Activated CD8-positive, alpha-beta T cell treated with anti-CD3 and anti-CD28 coated beads, Interleukin-2, amount 10 ng/mL, durations not matched to agents 7 days and 5 days (primary cell): Measurements from ENCODE around the gene MYH11. TPM values are rescaled to one million over a fixed set of nuclear protein-coding genes. Genes with fewer than 3 reads are reported as not detected.

Experiments
- ATAC-seq: fragments of 150-1000 bp; cut with Tn5 transposase; one replicate; pipeline ENCODE4 v1.10.0; 2021; ENCODE audit warnings: moderate library complexity
- CTCF ChIA-PET: fragments of 350-600 bp; sonication (Branson Sonifier 250); formaldehyde crosslinking; loops from one replicate; lab custom pipeline; 2021; ENCODE audit warnings: antibody characterized with exemption; lab: Charles Lee
- POLR2A ChIA-PET: fragments of 350-600 bp; sonication (Branson Sonifier 250); formaldehyde crosslinking; loops from one replicate; lab custom pipeline; 2021; ENCODE audit warnings: antibody characterized with exemption; lab: Charles Lee
- DNase-seq: peaks from one replicate; pipeline ENCODE4 v3.0.0-alpha.2; 2020
- H3K27ac Mint-ChIP-seq: one replicate; pipeline ENCODE4 v1.8.0; 2021; ENCODE audit warnings: mild to moderate bottlenecking, mixed read lengths
- H3K27me3 Mint-ChIP-seq: one replicate; pipeline ENCODE4 v1.8.0; 2021; ENCODE audit warnings: low read depth, mixed read lengths
- H3K36me3 Mint-ChIP-seq: one replicate; pipeline ENCODE4 v1.8.0; 2021; ENCODE audit warnings: low read depth, mixed read lengths
- H3K4me1 Mint-ChIP-seq: one replicate; pipeline ENCODE4 v1.8.0; 2021; ENCODE audit warnings: low read depth, mixed read lengths
- H3K4me3 Mint-ChIP-seq: one replicate; pipeline ENCODE4 v1.8.0; 2021; ENCODE audit warnings: mild to moderate bottlenecking, mixed read lengths
- H3K9me3 Mint-ChIP-seq: one replicate; pipeline ENCODE4 v1.8.0; 2022; ENCODE audit warnings: mixed read lengths; ENCODE audit not compliant: insufficient read depth
- total RNA-seq, 2 experiments: library from RNA; stranded (reverse); gene quantifications; one replicate each; pipeline ENCODE4 v1.2.3, GENCODE V29; 2021

The MYH11 gene
- total RNA-seq, 2 experiments from 2014 or later, result not detected

GRCh38 chr16:15721018-15721417, 135.8 kb downstream of the MYH11 start:
- ATAC-seq, result no peak
- Mint-ChIP-seq H3K4me1 (no peaks in the 10 kb centered on the region), H3K27me3 (no peaks in the 10 kb centered on the region), H3K36me3 (peaks cover 48% of the 10 kb centered on the region), H3K27ac (no peak overlapping the region), H3K9me3 (no peaks in the 10 kb centered on the region), H3K4me3 (no peak overlapping the region)
- ChIA-PET POLR2A (interaction anchor here (1.2 kb wide), 1 partner anchor 88 kb away, joined by 3 read pairs; no protein-coding TSS in a partner anchor), CTCF (no interaction called here)
- no peak for DNase-seq

- DNase-seq (no peak), ATAC-seq (no peak)
- Mint-ChIP-seq H3K4me1 (no peaks in the 10 kb centered on the region), H3K27ac (no peak overlapping the region), H3K27me3 (no peaks in the 10 kb centered on the region), H3K36me3 (peaks cover 38% of the 10 kb centered on the region), H3K9me3 (no peaks in the 10 kb centered on the region), H3K4me3 (no peak overlapping the region)
- ChIA-PET POLR2A (no interaction called here), CTCF (interaction anchor here (1.5 kb wide), 1 partner anchor 12 kb away, joined by 5 read pairs; no protein-coding TSS in a partner anchor)
These were observed 140.0 kb downstream of the MYH11 start for GRCh38 chr16:15716694-15717447.

- H3K36me3 Mint-ChIP-seq, result peaks cover 26% of the 10 kb centered on the region
- no peaks in the 10 kb centered on the region for H3K4me1 Mint-ChIP-seq
- no peak for DNase-seq
- no peak overlapping the region for H3K4me3 Mint-ChIP-seq
- ATAC-seq, result no peak
- no peak overlapping the region for H3K27ac Mint-ChIP-seq
- no peaks in the 10 kb centered on the region for H3K27me3 Mint-ChIP-seq
- H3K9me3 Mint-ChIP-seq, result no peaks in the 10 kb centered on the region
- POLR2A ChIA-PET, result no interaction called here
- CTCF ChIA-PET, result no interaction called here
These were observed 141.6 kb downstream of the MYH11 start for GRCh38 chr16:15715221-15715620.

- POLR2A ChIA-PET, result no interaction called here
- Mint-ChIP-seq H3K36me3 (peaks cover 24% of the 10 kb centered on the region), H3K4me3 (no peak overlapping the region), H3K4me1 (no peaks in the 10 kb centered on the region), H3K27ac (no peak overlapping the region), H3K27me3 (no peaks in the 10 kb centered on the region), H3K9me3 (no peaks in the 10 kb centered on the region)
- ATAC-seq (no peak), DNase-seq (no peak)
- CTCF ChIA-PET, result interaction anchor here (1.2 to 1.6 kb wide), 2 partner anchors 10 to 40 kb away, joined by 3 to 5 read pairs; no protein-coding TSS in a partner anchor
These were observed 142.2 kb downstream of the MYH11 start for GRCh38 chr16:15714393-15715172.

- CTCF ChIA-PET, result no interaction called here
- H3K27me3 Mint-ChIP-seq, result no peaks in the 10 kb centered on the region
- no peak for ATAC-seq
These were observed 147.8 kb downstream of the MYH11 start for GRCh38 chr16:15708997-15709396.

GRCh38 chr16:15708096-15708495, 148.7 kb downstream of the MYH11 start:
- no peaks in the 10 kb centered on the region for H3K9me3 Mint-ChIP-seq
- POLR2A ChIA-PET, result no interaction called here
- ATAC-seq (no peak), DNase-seq (no peak)
- H3K27me3 Mint-ChIP-seq, result no peaks in the 10 kb centered on the region
- H3K4me3 Mint-ChIP-seq, result no peak overlapping the region
- peaks cover 14% of the 10 kb centered on the region for H3K4me1 Mint-ChIP-seq
- H3K36me3 Mint-ChIP-seq, result peaks cover 34% of the 10 kb centered on the region
- CTCF ChIA-PET, result interaction anchor here (1.0 kb wide), 1 partner anchor 280 kb away, joined by 3 read pairs; no protein-coding TSS in a partner anchor
- H3K27ac Mint-ChIP-seq, result no peak overlapping the region

More at GRCh38 chr16:15708997-15709396, 147.8 kb downstream of the MYH11 start:
- no peak overlapping the region for H3K27ac Mint-ChIP-seq
- no peak overlapping the region for H3K4me3 Mint-ChIP-seq
- no peaks in the 10 kb centered on the region for H3K9me3 Mint-ChIP-seq
- POLR2A ChIA-PET, result no interaction called here
- H3K4me1 Mint-ChIP-seq, result peaks cover 6% of the 10 kb centered on the region
- peaks cover 32% of the 10 kb centered on the region for H3K36me3 Mint-ChIP-seq
- DNase-seq, result no peak

- peaks cover 20% of the 10 kb centered on the region for H3K4me1 Mint-ChIP-seq
- DNase-seq, result no peak
- no peaks in the 10 kb centered on the region for H3K9me3 Mint-ChIP-seq
- POLR2A ChIA-PET, result interaction anchor here (1.1 kb wide), 1 partner anchor 65 kb away, joined by 5 read pairs; the partner anchor contains the start of gene MARF1
- CTCF ChIA-PET, result no interaction called here
- ATAC-seq, result no peak
- peaks cover 37% of the 10 kb centered on the region for H3K36me3 Mint-ChIP-seq
- no peak overlapping the region for H3K4me3 Mint-ChIP-seq
- no peak overlapping the region for H3K27ac Mint-ChIP-seq
- no peaks in the 10 kb centered on the region for H3K27me3 Mint-ChIP-seq
These were observed 149.5 kb downstream of the MYH11 start for GRCh38 chr16:15707332-15707731.

GRCh38 chr16:15705064-15705565, 151.7 kb downstream of the MYH11 start:
- H3K4me1 Mint-ChIP-seq, result peaks cover 20% of the 10 kb centered on the region
- peaks cover 52% of the 10 kb centered on the region for H3K36me3 Mint-ChIP-seq
- H3K9me3 Mint-ChIP-seq, result no peaks in the 10 kb centered on the region
- ATAC-seq, result no peak
- no peak for DNase-seq
- H3K27ac Mint-ChIP-seq, result no peak overlapping the region
- no peaks in the 10 kb centered on the region for H3K27me3 Mint-ChIP-seq
- ChIA-PET CTCF (interaction anchor here (0.5 to 2.2 kb wide), 17 partner anchors 9 to 1155 kb away, joined by 3 to 8 read pairs (median 4); partner anchors contain the start of gene MARF1), POLR2A (no interaction called here)
- H3K4me3 Mint-ChIP-seq, result no peak overlapping the region

- ChIA-PET CTCF (interaction anchor here (0.5 to 2.2 kb wide), 18 partner anchors 9 to 1154 kb away, joined by 3 to 8 read pairs (median 4); partner anchors contain the start of gene MARF1), POLR2A (no interaction called here)
- no peak overlapping the region for H3K27ac Mint-ChIP-seq
- no peak overlapping the region for H3K4me3 Mint-ChIP-seq
- H3K36me3 Mint-ChIP-seq, result peaks cover 54% of the 10 kb centered on the region
- H3K4me1 Mint-ChIP-seq, result peaks cover 20% of the 10 kb centered on the region
- DNase-seq (peak; percentile 82), ATAC-seq (peak; percentile 69)
- H3K9me3 Mint-ChIP-seq, result no peaks in the 10 kb centered on the region
- no peaks in the 10 kb centered on the region for H3K27me3 Mint-ChIP-seq
These were observed 152.3 kb downstream of the MYH11 start for GRCh38 chr16:15704545-15704987.

GRCh38 chr16:15703029-15703736, 153.6 kb downstream of the MYH11 start:
- Mint-ChIP-seq H3K27me3 (no peaks in the 10 kb centered on the region), H3K4me3 (no peak overlapping the region), H3K36me3 (peaks cover 56% of the 10 kb centered on the region), H3K9me3 (no peaks in the 10 kb centered on the region), H3K4me1 (peaks cover 20% of the 10 kb centered on the region), H3K27ac (peak overlapping the region; percentile 69)
- ATAC-seq (no peak), DNase-seq (no peak)
- ChIA-PET CTCF (interaction anchor here (1.1 to 2.2 kb wide), 5 partner anchors 11 to 119 kb away, joined by 3 to 8 read pairs (median 6); partner anchors contain the start of gene MARF1), POLR2A (no interaction called here)
